GM19351 (cell line): ENCODE data around the gene BLVRA.
A peak's percentile ranks its signal among the peaks of the same experiment; 100 is the strongest.
"Not testable (repeated sequence)": the region's sequence is repeated elsewhere in the genome, so short reads cannot be mapped to it uniquely, and the experiment has no call there.

Experiments
- ATAC-seq: cut with Tn5 transposase; IDR thresholded peaks from one replicate; pipeline ENCODE4 v1.9.1; 2021; ENCODE audit warnings: mild to moderate bottlenecking, moderate library complexity; ENCODE audit not compliant: unreplicated experiment

The BLVRA gene

GRCh38 chr7:43799605-43800004, 41.1 kb downstream of the BLVRA start:
- ATAC-seq = no peak

- no peak for ATAC-seq
Measured at GRCh38 chr7:43803865-43804264, 45.4 kb downstream of the BLVRA start.

GRCh38 chr7:43808410-43808809, 49.9 kb downstream of the BLVRA start:
- ATAC-seq = no peak

- not testable (repeated sequence) for ATAC-seq
Measured at GRCh38 chr7:43810195-43810941, 51.9 kb downstream of the BLVRA start.

GRCh38 chr7:43815373-43815772, 56.9 kb downstream of the BLVRA start:
- no peak for ATAC-seq

- not testable (repeated sequence) for ATAC-seq
Measured at GRCh38 chr7:43816046-43816797, 57.7 kb downstream of the BLVRA start.

- not testable (repeated sequence) for ATAC-seq
Measured at GRCh38 chr7:43823425-43823824, 64.9 kb downstream of the BLVRA start.

- ATAC-seq = no peak
Measured at GRCh38 chr7:43823941-43824340, 65.5 kb downstream of the BLVRA start.

- ATAC-seq = not testable (repeated sequence)
Measured at GRCh38 chr7:43824513-43824912, 66.0 kb downstream of the BLVRA start.

- ATAC-seq = no peak
Measured at GRCh38 chr7:43824963-43825362, 66.5 kb downstream of the BLVRA start.

- ATAC-seq = no peak
Measured at GRCh38 chr7:43825391-43825808, 66.9 kb downstream of the BLVRA start.

GRCh38 chr7:43830917-43831316, 72.4 kb downstream of the BLVRA start:
- ATAC-seq = not testable (repeated sequence)

- ATAC-seq = peak; percentile 38
Measured at GRCh38 chr7:43834463-43835251, 76.2 kb downstream of the BLVRA start.

GRCh38 chr7:43838201-43838658, 79.8 kb downstream of the BLVRA start:
- no peak for ATAC-seq

- ATAC-seq = no peak
Measured at GRCh38 chr7:43843296-43843695, 84.8 kb downstream of the BLVRA start.

GRCh38 chr7:43844257-43844656, 85.8 kb downstream of the BLVRA start:
- no peak for ATAC-seq

- ATAC-seq = no peak
Measured at GRCh38 chr7:43844662-43845061, 86.2 kb downstream of the BLVRA start.

- ATAC-seq = no peak
Measured at GRCh38 chr7:43847496-43847895, 89.0 kb downstream of the BLVRA start.

GRCh38 chr7:43849047-43849446, 90.6 kb downstream of the BLVRA start:
- no peak for ATAC-seq

GRCh38 chr7:43850348-43851116, 92.1 kb downstream of the BLVRA start:
- ATAC-seq = peak; percentile 66

GRCh38 chr7:43851805-43852204, 93.3 kb downstream of the BLVRA start:
- no peak for ATAC-seq
